Measurements from ENCODE around the gene PCLO.
"Not testable (repeated sequence)": the region's sequence is repeated elsewhere in the genome, so short reads cannot be mapped to it uniquely, and the experiment has no call there.

The PCLO gene

GRCh38 chr7:83038787-83039186 lies 123.9 kb downstream of the PCLO start:
- DNase-seq = no peak

GRCh38 chr7:83036721-83037380 lies 125.8 kb downstream of the PCLO start:
- DNase-seq = no peak

GRCh38 chr7:83036130-83036529 lies 126.6 kb downstream of the PCLO start:
- no peak for DNase-seq

DNA sequence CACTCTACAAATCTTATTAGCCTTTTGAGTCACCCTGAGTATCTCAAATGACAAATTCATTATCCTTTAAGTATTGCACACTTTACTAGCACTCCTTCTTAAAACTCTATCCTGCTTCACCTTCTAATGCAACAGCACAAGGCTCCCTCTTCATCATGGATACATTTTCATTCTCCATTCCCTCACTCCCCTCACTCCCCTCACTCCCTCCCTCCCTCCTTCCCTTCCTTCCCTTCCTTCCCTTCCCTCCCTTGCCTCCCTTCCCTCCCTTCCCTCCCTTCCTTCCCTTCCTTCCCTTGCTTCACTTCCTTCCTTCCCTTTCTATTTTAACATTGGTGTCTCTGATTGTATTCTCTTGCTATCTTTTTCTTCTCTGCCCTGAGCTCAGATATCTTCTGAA lies 130.5 kb downstream of the PCLO start:
- DNase-seq = no peak

GRCh38 chr7:83023817-83024665 lies 138.6 kb downstream of the PCLO start:
- not testable (repeated sequence) for DNase-seq

DNA sequence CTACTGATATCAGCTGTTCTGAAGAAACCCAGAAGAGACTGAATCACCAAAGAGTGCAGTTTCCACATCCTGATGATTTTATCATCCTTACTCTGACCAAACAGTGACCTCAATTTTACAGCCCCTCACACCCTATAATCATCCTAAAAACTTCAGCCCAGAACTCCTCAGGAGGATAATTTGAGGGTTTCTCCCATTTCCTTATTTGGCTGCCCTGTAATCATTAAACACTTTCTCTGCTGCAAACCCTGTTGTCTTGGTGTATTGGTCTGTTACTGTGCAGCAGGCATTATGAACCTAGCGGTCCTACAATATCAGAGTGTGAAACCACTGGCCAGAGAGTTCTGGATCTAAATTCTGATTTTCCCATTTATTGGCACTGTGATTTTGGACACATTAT lies 141.7 kb downstream of the PCLO start:
- DNase-seq = no peak

GRCh38 chr7:83020161-83020560 lies 142.5 kb downstream of the PCLO start:
- DNase-seq = no peak

DNA sequence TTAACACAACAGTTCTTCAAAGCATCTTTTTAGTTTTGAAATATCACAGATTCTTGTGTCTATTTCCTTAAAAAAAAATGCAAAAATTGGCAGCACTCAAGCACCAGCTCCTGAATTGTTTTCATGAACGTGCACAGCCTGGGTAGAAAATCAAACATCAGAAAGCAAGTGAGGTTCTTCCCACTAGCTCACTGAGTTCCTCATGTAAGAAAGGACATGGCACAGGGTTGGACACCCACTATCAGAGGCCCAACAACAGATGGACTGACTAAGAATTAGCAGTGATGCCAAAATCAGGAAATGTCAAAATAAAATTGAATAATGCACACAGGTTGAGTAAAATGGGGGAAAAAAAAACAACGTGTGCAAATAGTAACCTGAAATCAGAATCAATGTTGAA lies 146.8 kb downstream of the PCLO start:
- DNase-seq = no peak

DNA sequence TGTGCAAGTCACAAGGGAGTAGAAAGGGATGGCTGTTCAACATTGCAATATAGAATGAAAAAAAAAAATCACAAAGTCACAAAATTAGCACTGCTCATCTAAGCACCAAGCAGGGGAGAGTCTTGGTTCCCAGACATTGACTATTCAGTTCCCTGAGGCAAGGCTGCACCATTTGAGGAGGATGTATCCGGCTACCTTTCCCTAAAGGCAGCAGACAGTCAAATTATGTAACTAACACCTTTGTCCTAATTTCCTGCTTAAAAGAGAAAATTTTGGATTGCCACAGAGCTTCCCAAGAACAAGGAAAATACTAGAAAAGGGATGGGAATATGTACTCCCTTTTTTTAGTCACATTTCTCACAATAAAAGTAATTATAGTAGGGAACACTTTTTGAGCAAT lies 148.1 kb downstream of the PCLO start:
- DNase-seq = no peak

DNA sequence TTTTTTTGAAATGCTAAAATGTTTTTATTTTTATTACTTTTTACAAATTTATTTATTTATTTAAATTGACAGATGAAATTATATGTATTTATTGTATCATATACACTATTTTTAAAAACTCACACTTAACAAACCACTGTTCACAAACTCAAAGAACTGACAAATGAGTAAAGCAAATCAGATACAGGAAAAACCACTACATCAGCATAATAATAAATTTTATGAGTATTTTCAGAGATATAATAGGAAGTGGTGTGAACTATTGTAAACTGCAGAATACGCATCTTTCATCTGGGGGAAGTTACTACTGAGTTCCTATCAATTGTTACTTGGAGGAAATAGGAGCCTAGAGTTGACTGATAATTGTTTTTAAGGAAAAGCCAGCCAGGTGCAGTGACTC lies 150.7 kb downstream of the PCLO start:
- no peak for DNase-seq

DNA sequence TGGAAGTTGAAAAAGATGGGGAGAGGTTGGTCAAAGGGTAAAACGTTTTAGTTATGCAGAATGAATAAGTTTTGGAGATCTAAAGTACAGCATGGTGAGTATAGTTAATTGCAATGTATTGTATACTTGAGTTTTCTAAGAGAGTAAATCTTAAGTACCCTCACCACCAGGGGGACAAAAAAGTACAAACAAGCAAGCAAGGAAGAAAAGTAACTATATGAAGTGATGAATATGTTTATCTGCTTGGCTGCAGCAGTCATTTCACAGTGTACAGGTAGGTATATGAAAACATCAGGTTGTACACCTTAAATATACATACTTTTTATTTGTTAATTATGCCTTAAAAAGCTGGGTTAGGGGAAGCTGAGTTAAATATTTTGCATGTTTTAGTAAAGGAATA lies 157.3 kb downstream of the PCLO start:
- DNase-seq = no peak

DNA sequence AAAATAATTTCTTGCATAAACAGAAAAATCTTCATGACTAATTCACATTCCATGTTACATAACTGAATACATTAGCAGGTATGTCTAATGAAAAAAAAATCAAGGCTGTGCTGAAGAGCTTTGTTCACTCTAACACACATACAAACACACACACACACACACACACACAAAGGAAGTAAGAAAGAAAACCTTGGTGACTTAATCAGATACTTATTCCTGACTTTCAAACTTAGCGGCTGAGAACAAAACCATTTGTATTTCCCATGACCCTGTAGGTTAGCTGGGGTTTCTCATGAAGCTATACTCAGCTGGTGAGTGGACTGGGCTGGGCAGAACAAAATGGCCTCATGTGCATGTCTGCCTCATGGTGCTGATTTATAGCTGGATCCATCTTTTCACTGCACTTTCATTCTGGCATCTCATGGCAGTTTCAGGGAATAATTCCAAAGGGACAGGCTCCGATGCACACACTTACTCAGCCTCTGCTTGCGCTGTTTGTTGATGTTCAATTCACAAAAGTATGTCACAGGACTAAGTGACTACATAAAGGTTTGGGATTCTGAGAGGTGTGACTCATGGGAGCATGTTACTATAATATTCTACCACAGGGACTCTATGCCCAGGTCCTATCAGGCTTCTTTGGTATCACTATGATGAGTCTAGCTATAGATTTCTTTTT lies 161.2 kb downstream of the PCLO start:
- DNase-seq = no peak

DNA sequence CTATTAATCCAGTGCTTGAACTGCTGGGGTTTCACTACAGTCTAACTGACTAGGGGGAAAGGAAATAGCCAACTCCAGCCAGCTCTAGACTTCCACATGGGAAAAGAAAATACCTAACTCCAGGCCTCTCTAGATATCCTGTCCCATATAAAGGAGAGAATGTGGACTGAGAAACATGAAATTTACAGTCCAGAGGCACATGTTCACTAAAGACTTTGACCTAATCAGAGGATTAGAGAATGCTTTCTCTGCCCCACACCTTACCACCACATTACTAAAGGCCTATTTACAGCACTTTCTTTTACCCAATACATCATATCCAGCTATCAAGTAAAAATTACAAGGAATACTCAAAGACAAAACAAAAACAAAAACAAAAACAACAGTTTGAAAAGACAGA lies 164.2 kb downstream of the PCLO start:
- DNase-seq = no peak

- DNase-seq = no peak
Observed at GRCh38 chr7:82985144-82985802, 177.4 kb downstream of the PCLO start.

GRCh38 chr7:82980130-82980788 lies 182.4 kb downstream of the PCLO start:
- no peak for DNase-seq

DNA sequence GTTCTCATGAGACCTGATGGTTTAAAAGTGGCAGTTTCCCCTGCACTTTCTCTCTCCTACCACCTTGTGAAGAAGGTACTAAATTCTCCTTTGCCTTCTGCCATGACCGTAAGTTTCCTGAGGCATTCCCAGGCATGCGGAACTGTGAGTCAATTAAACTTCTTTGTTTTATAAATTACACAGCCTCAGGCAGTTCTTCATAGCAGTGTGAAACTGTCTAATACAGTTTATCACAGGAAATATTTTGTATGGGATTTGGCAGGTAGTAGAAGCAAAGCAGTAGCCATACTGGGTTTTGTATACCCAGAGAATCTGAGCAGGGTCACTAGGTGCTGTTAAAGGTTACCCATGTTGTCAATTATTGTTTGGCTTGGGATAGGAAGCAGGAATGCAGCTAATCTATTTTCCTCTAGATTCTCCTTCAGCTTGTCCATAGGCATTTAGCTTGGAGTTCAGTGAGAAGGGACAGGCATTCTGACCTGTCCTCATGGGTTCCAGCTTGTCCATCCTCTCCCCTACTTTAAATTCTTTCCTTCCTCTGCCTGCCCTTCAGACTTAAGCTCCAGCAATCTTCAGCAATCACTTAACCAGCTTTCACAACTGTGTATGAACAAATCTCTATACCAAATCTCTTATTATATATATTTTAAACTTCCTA lies 186.7 kb downstream of the PCLO start:
- DNase-seq = no peak

- DNase-seq = no peak
Observed at GRCh38 chr7:82972135-82972534, 190.5 kb downstream of the PCLO start.

DNA sequence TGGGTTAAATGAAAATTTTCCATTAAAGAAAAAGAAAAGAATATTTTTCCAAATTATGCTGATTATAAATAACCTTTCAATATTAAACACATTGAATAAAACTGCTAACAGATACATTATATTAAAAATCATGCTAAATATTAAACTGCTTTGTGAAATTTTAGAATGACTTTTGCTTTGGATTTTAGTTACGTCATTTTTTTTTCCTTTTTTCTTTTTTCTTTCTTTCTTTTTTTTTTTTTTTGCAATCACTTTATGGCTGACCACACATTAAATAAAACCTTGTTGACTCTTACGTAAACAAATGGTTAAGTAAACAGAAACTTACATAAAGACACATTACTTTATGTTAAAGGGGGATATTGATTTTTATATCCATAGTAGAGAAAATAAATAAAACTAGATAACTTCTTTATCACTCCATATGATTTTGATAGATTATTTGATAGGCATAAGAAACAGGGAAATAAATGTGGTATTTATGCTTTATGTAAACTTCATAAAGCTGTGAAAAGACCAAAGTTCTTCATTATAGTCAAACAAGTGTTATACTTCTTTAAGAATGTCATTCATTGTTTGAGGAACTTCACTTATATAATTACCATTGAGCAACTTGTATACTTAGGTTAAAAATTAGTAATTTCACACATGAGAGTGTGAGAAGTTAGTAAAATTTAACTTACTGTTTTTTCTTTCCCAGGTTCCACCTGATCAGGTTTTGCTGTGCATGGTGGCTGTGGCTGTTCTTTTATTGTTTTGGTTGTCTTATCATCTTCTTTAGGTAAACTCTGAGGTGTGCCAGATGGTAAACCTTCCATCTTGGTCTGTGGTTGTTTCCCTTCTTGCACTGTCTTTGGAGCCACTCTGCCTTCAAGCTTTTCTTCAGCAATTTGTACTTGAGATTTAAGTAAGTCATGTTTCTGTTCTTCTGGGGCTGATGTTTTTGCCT lies 197.3 kb downstream of the PCLO start:
- DNase-seq = no peak

- DNase-seq = no peak
Observed at GRCh38 chr7:82964150-82964882, 198.4 kb downstream of the PCLO start.

DNA sequence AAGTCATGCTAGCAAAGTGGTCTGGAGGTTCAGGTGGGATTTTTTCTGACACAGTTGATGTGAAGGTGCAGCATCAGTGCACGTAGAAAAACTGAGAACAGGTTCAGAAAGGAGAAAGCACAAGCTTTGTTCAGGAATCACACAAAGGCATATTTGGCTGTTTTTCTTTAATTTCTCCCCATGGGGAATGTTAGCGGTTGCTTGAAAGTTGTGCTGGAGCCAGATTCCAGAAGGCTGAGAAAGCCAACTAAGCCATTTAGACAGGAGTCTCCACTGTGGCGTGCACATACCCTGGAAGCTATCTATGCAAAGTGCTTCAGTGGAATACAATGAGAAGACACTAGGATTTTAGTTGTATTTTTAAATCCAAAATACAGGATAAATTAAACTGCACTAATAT lies 201.4 kb downstream of the PCLO start:
- no peak for DNase-seq

Data from right kidney (tissue), 1 donor.